HepG2 (cell line): ENCODE results near the gene CDC34. TPM values are rescaled to one million over a fixed set of nuclear protein-coding genes. Genes with fewer than 3 reads are reported as not detected.

ENCODE experiments used
- ARNT ChIP-seq: fragments of 450-650 bp; IDR thresholded peaks from 2 replicates; pipeline ENCODE4 v1.6.1; 2017
- ATF3 ChIP-seq: sonication (generic); formaldehyde crosslinking; IDR thresholded peaks from 2 replicates; pipeline ENCODE4 v1.4.0; 2020; ENCODE audit warnings: missing genetic modification reagents
- CCDC6 ChIP-seq: sonication (generic); formaldehyde crosslinking; IDR thresholded peaks from 2 replicates; pipeline ENCODE4 v1.8.1; 2022; ENCODE audit warnings: mild to moderate bottlenecking, missing genetic modification reagents, moderate library complexity
- ELK4 ChIP-seq: sonication (generic); formaldehyde crosslinking; IDR thresholded peaks from 2 replicates; pipeline ENCODE4 v1.9.0; 2021; ENCODE audit warnings: missing genetic modification reagents, borderline replicate concordance
- GPN1 ChIP-seq: sonication (generic); formaldehyde crosslinking; IDR thresholded peaks from 2 replicates; pipeline ENCODE4 v1.5.1; 2020; ENCODE audit warnings: missing genetic modification reagents, borderline replicate concordance
- HNRNPL ChIP-seq: fragments of 200-400 bp; formaldehyde crosslinking; IDR thresholded peaks from 2 replicates; pipeline ENCODE4 v1.6.1; 2017; ENCODE audit warnings: mild to moderate bottlenecking, low read depth, low read length
- MEIS1 ChIP-seq: sonication (generic); formaldehyde crosslinking; IDR thresholded peaks from 2 replicates; pipeline ENCODE4 v1.9.0; 2021; ENCODE audit warnings: mild to moderate bottlenecking, missing genetic modification reagents, moderate library complexity, borderline replicate concordance
- NFKB2 ChIP-seq: sonication (generic); formaldehyde crosslinking; IDR thresholded peaks from 2 replicates; pipeline ENCODE4 v1.4.0; 2020; ENCODE audit warnings: missing genetic modification reagents, borderline replicate concordance
- NFKBIZ ChIP-seq: IDR thresholded peaks from 2 replicates; pipeline ENCODE4 v1.6.1; 2018; ENCODE audit warnings: missing genetic modification reagents, missing compliant biosample characterization
- NRL ChIP-seq: sonication (generic); formaldehyde crosslinking; IDR thresholded peaks from 2 replicates; pipeline ENCODE4 v1.5.0; 2020; ENCODE audit warnings: missing genetic modification reagents, mild to moderate bottlenecking, moderate library complexity, borderline replicate concordance
- RORA ChIP-seq: sonication (generic); formaldehyde crosslinking; IDR thresholded peaks from 2 replicates; pipeline ENCODE4 v1.5.0; 2020; ENCODE audit warnings: mild to moderate bottlenecking, missing genetic modification reagents, moderate library complexity
- TFAP4 ChIP-seq: sonication (generic); IDR thresholded peaks from 2 replicates; pipeline ENCODE4 v1.6.1; 2016; ENCODE audit warnings: low read depth, borderline replicate concordance
- TFDP1 ChIP-seq: IDR thresholded peaks from 2 replicates; pipeline ENCODE4 v1.6.1; 2016; ENCODE audit warnings: missing compliant biosample characterization, missing genetic modification reagents, borderline replicate concordance
- UBTF ChIP-seq: sonication (generic); formaldehyde crosslinking; IDR thresholded peaks from 2 replicates; pipeline ENCODE4 v1.4.0; 2020; ENCODE audit warnings: mild to moderate bottlenecking, missing genetic modification reagents
- ZNF44 ChIP-seq: sonication (generic); formaldehyde crosslinking; IDR thresholded peaks from 2 replicates; pipeline ENCODE4 v1.5.1; 2020; ENCODE audit warnings: mild to moderate bottlenecking, missing genetic modification reagents
- ZNF574 ChIP-seq: sonication (generic); formaldehyde crosslinking; IDR thresholded peaks from 2 replicates; pipeline ENCODE4 v1.4.0; 2020; ENCODE audit warnings: missing genetic modification reagents
- ZNF816 ChIP-seq: sonication (generic); formaldehyde crosslinking; IDR thresholded peaks from 2 replicates; pipeline ENCODE4 v1.8.0; 2022; ENCODE audit warnings: missing genetic modification reagents, mild to moderate bottlenecking, borderline replicate concordance
- ZSCAN30 ChIP-seq: sonication (generic); formaldehyde crosslinking; IDR thresholded peaks from 2 replicates; pipeline ENCODE4 v1.5.0; 2020; ENCODE audit warnings: mild to moderate bottlenecking, missing genetic modification reagents
- polyA plus RNA-seq, 8 experiments: library from polyadenylated mRNA; depleted of rRNA in 3 of 8; stranded (reverse) in 7 of 8; unstranded in 1 of 8; fragments of >200 nt; fragmentation: Illumina TruSeq in 4 of 8; extraction: Trizol in 4 of 8; gene quantifications; 2 replicates each; pipeline versions ENCODE4 v1.2.1 to v1.2.3, GENCODE V29; 2011 to 2016; ENCODE audit warnings: low read depth in 4 of 8, missing spikeins in 1 of 8, mixed read lengths in 1 of 8; ENCODE audit not compliant: insufficient read depth in 1 of 8
- total RNA-seq, 5 experiments: library from RNA; depleted of rRNA; stranded (reverse); fragments of >200 nt; fragmentation: Illumina TruSeq; extraction: Trizol; gene quantifications; 2 replicates each; pipeline ENCODE4 v1.2.3, GENCODE V29; 2016; ENCODE audit warnings: low read depth in 1 of 5

The CDC34 gene
- total and polyA plus RNA-seq, 2 of the 13 experiments (the other 11 are each of a cell fraction or from before 2014, with no cell fraction given) = 138 to 150 TPM

GRCh38 chr19:535017-535835, 3.7 kb downstream of the CDC34 start (continued):
- TF ChIP-seq TFDP1 (CRISPR knock-in tag) (no peak), ELK4 (CRISPR knock-in tag) (no peak), NRL (CRISPR knock-in tag) (no peak), ZNF816 (no peak), HNRNPL (0 out of 2 replicates have a peak, but pooled peaks have one; percentile 44), NFKBIZ (CRISPR knock-in tag) (no peak), ZNF574 (CRISPR knock-in tag) (peak; percentile 59; the same call in 1 of the 2 replicates), CCDC6 (CRISPR knock-in tag) (no peak), GPN1 (no peak), TFAP4 (peak; percentile 39; the same call in 1 of the 2 replicates), NFKB2 (CRISPR knock-in tag) (no peak), MEIS1 (CRISPR knock-in tag) (no peak), ZSCAN30 (no peak), UBTF (CRISPR knock-in tag) (0 out of 2 replicates have a peak, but pooled peaks have one; percentile 10), ZNF44 (CRISPR knock-in tag) (no peak), ATF3 (CRISPR knock-in tag) (0 out of 2 replicates have a peak, but pooled peaks have one; percentile 13), RORA (CRISPR knock-in tag) (no peak), ARNT (no peak)
